Kidney (tissue), 14 donors: ENCODE results near the gene GSN. TPM values are rescaled to one million over a fixed set of nuclear protein-coding genes. Genes with fewer than 3 reads are reported as not detected.

Source experiments
- DNase-seq, 5 donors: peaks; one replicate each; pipeline ENCODE4 v3.0.0-alpha.2; 2013 to 2020
- FAIRE-seq: peaks from 2 replicates; lab custom pipeline; 2012; peaks lifted over from hg19 to GRCh38; lab: Jason Lieb, UNC
- H3K27ac ChIP-seq, 2 donors: one replicate each; pipeline ENCODE4 v1.7.0; 2013; ENCODE audit warnings: low read depth in 2 of 2, low read length in 2 of 2, inconsistent platforms in 1 of 2
- H3K27me3 ChIP-seq: one replicate; pipeline ENCODE4 v1.7.1; 2013; ENCODE audit warnings: low read length, inconsistent platforms; ENCODE audit not compliant: control insufficient read depth, insufficient read depth
- H3K36me3 ChIP-seq, 3 donors: one replicate each; pipeline versions ENCODE4 v1.7.0 to v1.7.1; 2013; ENCODE audit warnings: low read length in 3 of 3, control low read depth in 1 of 3, inconsistent platforms in 1 of 3; ENCODE audit not compliant: insufficient read depth in 3 of 3, control insufficient read depth in 2 of 3
- H3K4me1 ChIP-seq, 3 donors: one replicate each; pipeline versions ENCODE4 v1.7.0 to v1.7.1; 2013; ENCODE audit warnings: low read length in 3 of 3, inconsistent platforms in 1 of 3, low read depth in 1 of 3; ENCODE audit not compliant: control insufficient read depth in 2 of 3, insufficient read depth in 2 of 3
- H3K4me3 ChIP-seq, 3 donors: one replicate each; pipeline versions ENCODE4 v1.7.0 to v1.8.1; 2013; ENCODE audit warnings: low read length in 3 of 3, control low read depth in 1 of 3, inconsistent platforms in 1 of 3
- H3K9ac ChIP-seq, 3 donors: one replicate each; pipeline versions ENCODE4 v1.7.0 to v1.7.1; 2013; ENCODE audit warnings: low read length in 3 of 3, control low read depth in 1 of 3, inconsistent platforms in 1 of 3
- H3K9me3 ChIP-seq, 3 donors: one replicate each; pipeline versions ENCODE4 v1.7.0 to v1.7.1; 2013; ENCODE audit warnings: low read length in 3 of 3, control low read depth in 1 of 3, inconsistent platforms in 1 of 3; ENCODE audit not compliant: control insufficient read depth in 2 of 3, insufficient read depth in 1 of 3
- CTCF ChIP-seq: IDR thresholded peaks from 3 replicates; pipeline ENCODE4 v1.5.1; 2012; ENCODE audit warnings: mild to moderate bottlenecking, moderate library complexity, borderline replicate concordance; ENCODE audit not compliant: insufficient read depth; ENCODE audit errors: extremely low read depth
- intact Hi-C: fragments of 100-400 bp; cut with DNase I; formaldehyde crosslinking; loops from one replicate; pipeline ENCODE4 v1.11.1; 2022
- polyA plus RNA-seq: library from polyadenylated mRNA; stranded (reverse); fragments of 350-450 nt; fragmentation: Illumina TruSeq; extraction: RNeasy Lipid Tissue Mini Kit (QIAGEN cat#74804); gene quantifications from one replicate; pipeline ENCODE4 v1.2.3, GENCODE V29; 2014; ENCODE audit warnings: low read depth, low replicate concordance; ENCODE audit not compliant: insufficient read depth
- total RNA-seq: library from RNA; stranded (reverse); fragmentation: NEBNext Ultra II Directional; extraction: Animal tissue kit (Norgen Biotek cat#: 25700); gene quantifications from one replicate; pipeline ENCODE4 v1.2.1, GENCODE V29; 2021
- donor health status: control.
- donor health status: control.
- donor health status: control.
- donor health status: control.
- donor health status: control.
- donor health status: DM: yes; HTN: yes; CAD: no.
- donor health status: Normal renal cell carcinoma (clear cell type).

The GSN gene
- total and polyA plus RNA-seq, 2 donors from 2014 or later, result 235 to 511 TPM

- no peaks in the 10 kb centered on the region for H3K9me3 ChIP-seq
- no peak for TF ChIP-seq CTCF
- H3K36me3 ChIP-seq, result peaks cover 4 to 54% (median 10%) of the 10 kb centered on the region in 3 donors
- no peaks in the 10 kb centered on the region for H3K4me1 ChIP-seq
- intact Hi-C loops, result loop anchor here (5.0 kb wide), 1 partner anchor 38 kb away; the partner anchor contains the start of gene STOM
- no peak overlapping the region for H3K27ac ChIP-seq
- no peak for FAIRE-seq
- DNase-seq, result peak in 1 of 5 donors; percentile 49
- no peak overlapping the region for H3K4me3 ChIP-seq
- no peak overlapping the region for H3K9ac ChIP-seq
- H3K27me3 ChIP-seq, result no peaks in the 10 kb centered on the region
Measured at GRCh38 chr9:121333950-121334773, 66.2 kb downstream of the GSN start.

GRCh38 chr9:121336665-121337064, 68.7 kb downstream of the GSN start:
- no peak for TF ChIP-seq CTCF
- no peak overlapping the region for H3K9ac ChIP-seq
- no peaks in the 10 kb centered on the region for H3K4me1 ChIP-seq
- H3K27ac ChIP-seq, result no peak overlapping the region
- no peaks in the 10 kb centered on the region for H3K9me3 ChIP-seq
- no peak overlapping the region for H3K4me3 ChIP-seq
- intact Hi-C loops, result no loop called here
- peaks cover 0 to 43% (median 4%) of the 10 kb centered on the region in 3 donors for H3K36me3 ChIP-seq
- no peak for DNase-seq
- H3K27me3 ChIP-seq, result no peaks in the 10 kb centered on the region
- FAIRE-seq, result no peak

- no peak for TF ChIP-seq CTCF
- no peak for FAIRE-seq
- no peak overlapping the region for H3K9ac ChIP-seq
- no peak overlapping the region for H3K27ac ChIP-seq
- intact Hi-C loops, result no loop called here
- H3K9me3 ChIP-seq, result no peaks in the 10 kb centered on the region
- DNase-seq, result no peak
- H3K27me3 ChIP-seq, result no peaks in the 10 kb centered on the region
- H3K4me1 ChIP-seq, result no peaks in the 10 kb centered on the region
- no peak overlapping the region for H3K4me3 ChIP-seq
- peaks cover 0 to 27% (median 10%) of the 10 kb centered on the region in 3 donors for H3K36me3 ChIP-seq
Measured at GRCh38 chr9:121339437-121339836, 71.5 kb downstream of the GSN start.
